ENCODE results near the gene PMS1. TPM values are rescaled to one million over a fixed set of nuclear protein-coding genes. Genes with fewer than 3 reads are reported as not detected.
"Not testable (repeated sequence)": the region's sequence is repeated elsewhere in the genome, so short reads cannot be mapped to it uniquely, and the experiment has no call there.

The PMS1 gene
- total RNA-seq, result 54.4 and 55.9 TPM in 2 replicates

DNA sequence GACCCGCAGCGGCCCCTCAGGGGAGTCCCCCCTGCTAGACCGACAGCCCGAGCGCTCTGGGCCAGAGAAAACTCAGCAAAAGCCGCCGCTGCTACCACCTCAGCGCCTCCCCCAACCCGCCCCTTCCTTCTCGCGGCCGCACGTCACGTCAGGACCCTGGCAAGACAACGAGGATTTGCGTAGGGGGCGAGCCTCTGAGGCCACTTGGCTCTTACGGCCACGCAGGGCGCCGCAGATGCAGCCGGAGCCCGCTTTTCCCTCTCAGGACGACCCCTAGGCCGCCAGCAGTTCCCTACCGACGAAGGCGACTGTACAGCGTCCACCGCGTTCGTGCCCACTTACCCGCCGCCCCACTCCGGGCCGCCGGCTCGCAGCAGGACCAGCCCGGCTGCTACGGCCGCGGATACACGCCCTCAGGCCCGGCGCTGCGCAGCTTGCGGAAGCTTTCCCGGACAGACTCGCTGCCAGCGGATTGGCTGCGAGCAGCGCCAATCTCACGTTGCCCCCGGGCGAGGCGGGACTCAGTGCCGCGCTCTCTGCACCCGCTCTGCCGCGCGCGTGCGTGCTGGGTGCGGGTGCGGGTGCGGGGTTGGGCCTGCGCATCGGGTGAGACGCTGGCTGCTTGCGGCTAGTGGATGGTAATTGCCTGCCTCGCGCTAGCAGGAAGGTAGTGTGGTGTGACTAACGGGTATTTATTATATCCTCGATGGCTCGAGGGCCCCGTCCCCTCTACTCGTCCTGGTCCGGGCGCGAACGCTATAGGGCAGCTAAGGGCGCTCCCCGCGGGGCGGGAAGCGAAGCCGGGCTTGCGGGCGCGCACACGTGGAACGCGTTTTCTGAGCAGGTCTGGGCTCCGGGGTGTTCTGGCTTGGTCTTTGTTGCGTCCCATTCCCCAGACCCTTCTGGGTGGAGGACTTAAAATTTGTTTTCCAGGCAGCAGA is at the start of gene PMS1, which contains the start of gene ORMDL1:
Gene PMS1, plus strand, starts transcription at position 524 of the 941 bp plus-strand sequence. CDS start 7,360 bp downstream, outside the sequence.
Gene ORMDL1, minus strand, starts transcription at position 413 of the 941 bp plus-strand sequence. CDS start 1,744 bp downstream, outside the sequence.
- Mint-ChIP-seq H3K4me3 (peak within 1 kb of the TSS; percentile 92), H3K9me3 (no peaks in the 10 kb centered on the region), H3K36me3 (ENCODE audit: low read depth) (peaks cover 44% of the 10 kb centered on the region), H3K27ac (peak within 1 kb of the TSS; percentile 93), H3K27me3 (ENCODE audit: insufficient read depth) (no peaks in the 10 kb centered on the region), H3K4me1 (ENCODE audit: low read depth) (peaks cover 40% of the 10 kb centered on the region)
- peak; percentile 94 for DNase-seq (ENCODE audit: low spot score)
- intact Hi-C loops (cut with micrococcal nuclease), result loop anchor here (1.0 to 10.0 kb wide), 12 partner anchors 13 to 1901 kb away; partner anchors contain the start of genes ANKAR, ASNSD1, GLS and NEMP2

DNA sequence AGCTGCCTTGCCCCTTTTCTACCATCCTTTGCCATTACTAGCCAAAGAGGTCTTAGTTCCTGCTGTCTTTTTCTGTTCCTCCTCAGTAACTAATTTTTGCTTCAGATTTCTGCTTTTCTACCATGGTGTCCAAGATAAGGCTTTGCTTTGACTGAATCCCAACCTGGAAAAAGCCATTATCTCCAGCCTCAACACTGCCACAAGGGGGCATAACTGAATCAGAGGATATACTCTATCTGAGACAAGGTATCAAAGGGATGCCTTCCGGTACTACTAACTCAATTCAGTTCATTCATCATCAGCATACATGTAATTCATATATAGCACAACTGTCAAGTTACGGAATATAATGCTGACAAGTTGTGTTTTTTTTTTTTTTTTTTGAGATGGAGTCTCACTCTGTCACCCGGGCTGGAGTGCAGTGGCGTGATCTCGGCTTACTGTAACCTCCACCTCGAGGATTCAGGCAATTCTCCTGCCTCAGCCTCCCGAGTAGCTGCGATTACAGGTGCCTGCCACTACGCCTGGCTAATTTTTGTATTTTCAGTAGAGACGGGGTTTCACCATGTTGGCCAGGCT is 33.1 kb upstream of the PMS1 start:
- Mint-ChIP-seq H3K27ac (no peak overlapping the region), H3K36me3 (ENCODE audit: low read depth) (peaks cover 8% of the 10 kb centered on the region), H3K9me3 (no peaks in the 10 kb centered on the region), H3K4me3 (no peak overlapping the region), H3K4me1 (ENCODE audit: low read depth) (no peaks in the 10 kb centered on the region), H3K27me3 (ENCODE audit: insufficient read depth) (no peaks in the 10 kb centered on the region)
- intact Hi-C loops (cut with micrococcal nuclease), result loop anchor here (1.0 kb wide), 1 partner anchor 319 kb away; no protein-coding TSS in a partner anchor
- peak; percentile 17 for DNase-seq (ENCODE audit: low spot score)

DNA sequence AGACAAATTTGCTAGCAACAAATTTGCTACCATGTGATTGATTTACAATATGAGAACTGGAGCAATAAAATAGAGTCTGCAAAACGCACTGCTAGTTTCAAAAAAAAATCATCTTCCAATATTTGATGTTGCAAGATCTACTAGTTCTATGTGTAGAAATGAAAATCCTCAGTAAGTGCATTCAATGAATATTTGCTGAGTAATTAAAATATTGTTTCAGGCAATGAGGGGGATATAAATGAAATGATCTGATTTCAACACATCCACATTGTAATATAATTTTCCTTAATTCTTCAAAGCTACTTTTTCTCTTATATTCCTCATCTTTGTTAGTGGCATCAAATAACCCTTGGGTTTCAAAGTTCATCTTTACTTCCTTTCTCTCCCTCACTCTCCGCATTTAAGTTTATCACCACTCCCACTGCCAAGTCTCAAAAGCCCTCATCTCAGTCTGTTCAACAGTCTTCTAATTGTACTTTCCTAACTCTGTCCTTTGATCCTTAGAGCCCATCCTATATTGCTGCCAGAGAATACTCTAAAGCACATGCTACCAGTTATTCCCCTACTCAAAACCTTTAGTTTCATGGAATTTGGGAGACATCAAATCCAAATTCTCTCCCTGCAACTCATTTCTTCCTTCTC is 27.8 kb upstream of the PMS1 start:
- Mint-ChIP-seq H3K9me3 (no peaks in the 10 kb centered on the region), H3K27me3 (ENCODE audit: insufficient read depth) (no peaks in the 10 kb centered on the region), H3K27ac (no peak overlapping the region), H3K4me1 (ENCODE audit: low read depth) (no peaks in the 10 kb centered on the region), H3K36me3 (ENCODE audit: low read depth) (peaks cover 5% of the 10 kb centered on the region), H3K4me3 (no peak overlapping the region)
- DNase-seq (ENCODE audit: low spot score), result no peak
- intact Hi-C loops (cut with micrococcal nuclease), result no loop called here

DNA sequence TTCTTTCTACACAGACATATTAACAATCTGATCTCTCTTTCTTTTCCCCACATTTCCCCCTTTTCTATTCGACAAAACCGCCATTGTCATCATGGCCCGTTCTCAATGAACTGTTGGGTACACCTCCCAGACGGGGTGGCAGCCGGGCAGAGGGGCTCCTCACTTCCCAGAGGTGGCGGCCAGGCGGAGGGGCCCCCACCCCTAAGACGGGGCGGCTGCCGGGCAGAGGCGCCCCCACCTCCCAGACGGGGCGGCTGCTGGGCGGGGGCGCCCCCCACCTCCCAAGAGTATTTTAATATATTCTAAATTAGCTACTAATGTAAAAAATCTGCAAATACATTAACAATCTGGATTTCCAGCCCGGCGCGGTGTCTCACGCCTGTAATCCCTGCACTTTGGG is 24.1 kb upstream of the PMS1 start:
- H3K9me3 Mint-ChIP-seq; DNase-seq (ENCODE audit: low spot score); H3K27ac Mint-ChIP-seq; H3K4me3 Mint-ChIP-seq; H3K27me3 Mint-ChIP-seq (ENCODE audit: insufficient read depth); H3K36me3 Mint-ChIP-seq (ENCODE audit: low read depth); intact Hi-C loops (cut with micrococcal nuclease): not testable (repeated sequence)
- peaks cover 14% of the 10 kb centered on the region for H3K4me1 Mint-ChIP-seq (ENCODE audit: low read depth)

DNA sequence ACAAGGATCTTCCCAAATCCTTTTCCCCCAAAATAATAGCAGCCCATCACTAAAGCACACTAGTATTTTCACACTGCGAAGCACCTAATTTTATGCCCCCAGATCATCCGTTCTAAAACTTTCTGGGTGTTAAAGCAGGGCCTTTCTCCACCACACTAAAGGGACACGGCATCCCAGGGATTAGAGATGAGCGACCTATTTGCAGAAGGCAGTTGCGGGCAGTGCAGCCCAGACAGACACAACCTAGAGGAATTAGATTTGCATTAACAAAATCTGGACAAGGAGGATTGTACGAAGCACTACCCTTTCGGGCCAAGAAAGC is 22.1 kb upstream of the PMS1 start:
- H3K36me3 Mint-ChIP-seq (ENCODE audit: low read depth), result peaks cover 9% of the 10 kb centered on the region
- H3K27ac Mint-ChIP-seq, result peak overlapping the region; percentile 99
- intact Hi-C loops (cut with micrococcal nuclease), result loop anchor here (1.0 to 2.0 kb wide), 6 partner anchors 22 to 1121 kb away; partner anchors contain the start of genes ANKAR, ASNSD1, HIBCH and ORMDL1
- no peak for DNase-seq (ENCODE audit: low spot score)
- peaks cover 14% of the 10 kb centered on the region for H3K4me1 Mint-ChIP-seq (ENCODE audit: low read depth)
- no peaks in the 10 kb centered on the region for H3K27me3 Mint-ChIP-seq (ENCODE audit: insufficient read depth)
- no peaks in the 10 kb centered on the region for H3K9me3 Mint-ChIP-seq
- H3K4me3 Mint-ChIP-seq, result peak overlapping the region; percentile 92

DNA sequence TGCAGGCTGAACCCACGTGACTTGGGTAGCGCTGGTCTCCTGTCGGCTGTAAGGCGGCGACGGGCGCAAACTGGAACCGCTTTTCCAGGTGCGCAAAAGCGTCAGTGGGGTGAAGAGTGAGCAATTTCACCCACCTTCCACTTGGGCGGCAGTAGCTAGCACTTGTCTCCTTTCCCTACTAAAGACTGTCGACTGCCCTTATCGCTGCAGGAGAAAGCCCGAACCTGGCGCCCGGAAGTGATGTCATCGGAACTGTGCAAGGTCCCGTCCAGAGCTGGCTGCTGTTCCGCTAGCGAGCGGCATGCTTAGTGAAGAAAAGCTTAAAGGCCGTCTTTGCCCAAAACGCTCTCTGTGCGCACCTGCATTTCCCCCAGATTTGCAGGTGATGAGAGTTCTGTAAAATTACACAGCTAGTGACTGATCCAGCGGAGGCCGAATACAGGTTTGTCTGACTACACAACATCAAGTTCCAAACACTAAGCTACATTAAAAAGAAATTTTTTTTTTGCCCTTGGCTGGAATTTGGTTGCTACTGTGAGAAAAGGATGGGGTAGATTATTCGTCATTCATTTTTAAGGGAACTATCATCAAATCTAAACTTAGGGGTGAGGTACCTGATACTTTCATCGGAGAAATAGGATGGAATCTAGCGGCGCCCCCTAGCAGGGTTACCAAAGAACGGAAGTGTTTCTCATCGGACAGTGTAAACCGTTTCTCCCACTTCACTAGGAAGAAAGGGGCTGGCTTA is 21.5 kb upstream of the PMS1 start, which contains the start of gene OSGEPL1:
Gene OSGEPL1, minus strand, starts transcription at position 242 of the 748 bp plus-strand sequence. CDS start 1,152 bp downstream, outside the sequence.
- Mint-ChIP-seq H3K4me1 (ENCODE audit: low read depth) (peaks cover 14% of the 10 kb centered on the region), H3K27ac (peak within 1 kb of the TSS; percentile 99), H3K4me3 (peak within 1 kb of the TSS; percentile 92), H3K27me3 (ENCODE audit: insufficient read depth) (no peaks in the 10 kb centered on the region), H3K36me3 (ENCODE audit: low read depth) (peaks cover 10% of the 10 kb centered on the region), H3K9me3 (no peaks in the 10 kb centered on the region)
- intact Hi-C loops (cut with micrococcal nuclease), result loop anchor here (1.0 to 2.0 kb wide), 6 partner anchors 22 to 1120 kb away; partner anchors contain the start of genes ANKAR, ASNSD1, HIBCH and ORMDL1
- peak; percentile 88 for DNase-seq (ENCODE audit: low spot score)

DNA sequence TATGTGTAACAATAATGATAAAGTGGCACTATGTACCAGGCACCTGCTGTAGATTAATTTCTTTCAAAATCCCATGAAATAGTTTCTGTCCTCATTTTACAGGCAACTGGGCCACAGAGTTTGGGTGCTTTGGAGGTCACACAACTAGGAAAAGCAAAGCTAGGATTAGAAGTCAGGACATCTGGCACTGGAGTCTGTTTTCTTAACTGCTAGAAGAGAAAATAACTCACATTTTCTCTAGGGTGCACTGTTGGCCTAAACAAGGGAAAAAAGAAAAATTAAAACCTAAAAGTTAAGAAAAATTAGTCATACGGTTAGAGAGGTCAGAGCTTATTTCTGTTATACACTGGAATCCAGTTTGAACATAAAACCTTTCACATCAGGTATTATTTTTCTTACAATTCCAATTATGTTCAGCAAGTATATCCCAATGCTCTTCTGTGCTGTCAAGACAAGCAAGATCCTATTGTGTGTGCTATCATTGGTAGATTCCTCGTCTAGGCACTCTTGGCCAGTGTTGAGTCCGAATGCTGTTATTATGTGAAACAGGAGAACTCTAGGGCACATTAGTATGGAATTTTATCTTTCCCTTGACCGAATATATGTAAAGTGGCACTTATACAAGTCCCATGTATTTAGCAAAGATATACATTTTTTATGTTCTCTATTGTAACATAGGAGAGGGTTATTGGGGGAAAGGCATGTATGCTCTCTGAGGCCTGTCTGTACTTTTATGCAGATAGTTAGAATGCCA is 20.2 kb upstream of the PMS1 start:
- Mint-ChIP-seq H3K27me3 (ENCODE audit: insufficient read depth) (no peaks in the 10 kb centered on the region), H3K36me3 (ENCODE audit: low read depth) (peaks cover 16% of the 10 kb centered on the region), H3K4me1 (ENCODE audit: low read depth) (peaks cover 14% of the 10 kb centered on the region), H3K4me3 (peak overlapping the region; percentile 92), H3K27ac (peak overlapping the region; percentile 23), H3K9me3 (no peaks in the 10 kb centered on the region)
- DNase-seq (ENCODE audit: low spot score), result no peak
- intact Hi-C loops (cut with micrococcal nuclease), result loop anchor here (2.0 kb wide), 2 partner anchors 555 to 1119 kb away; partner anchors contain the start of gene HIBCH

DNA sequence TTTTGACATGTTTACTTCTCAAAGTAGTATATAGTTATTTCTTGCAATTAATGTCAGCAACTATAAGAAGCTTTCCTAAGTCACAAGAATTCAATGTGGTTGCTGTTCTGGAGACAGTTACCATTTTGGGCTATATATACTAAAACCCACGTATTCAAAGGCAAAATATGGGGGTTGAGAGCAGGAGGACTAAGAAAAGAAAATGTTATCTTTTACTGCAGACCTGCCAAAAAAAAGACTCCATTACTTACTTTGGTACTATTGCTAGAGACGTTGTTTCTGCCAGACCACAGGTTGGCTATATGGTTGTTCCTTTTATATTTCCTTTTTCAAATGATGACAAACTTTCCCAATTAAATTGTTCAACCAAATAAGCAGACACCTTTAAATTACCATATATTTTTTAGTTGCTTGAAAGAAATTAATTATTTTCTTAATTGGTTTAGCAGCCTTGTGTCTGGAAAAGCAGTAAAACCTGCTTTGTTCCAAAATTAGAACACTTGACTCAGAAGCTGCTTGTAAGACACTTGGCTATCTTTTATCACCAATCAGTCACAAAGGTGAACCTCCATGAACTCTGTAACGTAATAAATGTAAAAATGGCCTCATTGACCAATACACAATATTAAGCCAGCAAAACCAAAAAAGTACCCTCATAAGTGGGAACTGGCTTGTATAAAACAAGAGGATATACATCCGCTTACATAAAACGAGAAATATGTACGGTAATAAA is 13.5 kb upstream of the PMS1 start:
- Mint-ChIP-seq H3K27ac (no peak overlapping the region), H3K36me3 (ENCODE audit: low read depth) (peaks cover 38% of the 10 kb centered on the region), H3K27me3 (ENCODE audit: insufficient read depth) (no peaks in the 10 kb centered on the region), H3K4me3 (no peak overlapping the region), H3K9me3 (no peaks in the 10 kb centered on the region), H3K4me1 (ENCODE audit: low read depth) (no peaks in the 10 kb centered on the region)
- intact Hi-C loops (cut with micrococcal nuclease), result no loop called here
- DNase-seq (ENCODE audit: low spot score), result no peak

DNA sequence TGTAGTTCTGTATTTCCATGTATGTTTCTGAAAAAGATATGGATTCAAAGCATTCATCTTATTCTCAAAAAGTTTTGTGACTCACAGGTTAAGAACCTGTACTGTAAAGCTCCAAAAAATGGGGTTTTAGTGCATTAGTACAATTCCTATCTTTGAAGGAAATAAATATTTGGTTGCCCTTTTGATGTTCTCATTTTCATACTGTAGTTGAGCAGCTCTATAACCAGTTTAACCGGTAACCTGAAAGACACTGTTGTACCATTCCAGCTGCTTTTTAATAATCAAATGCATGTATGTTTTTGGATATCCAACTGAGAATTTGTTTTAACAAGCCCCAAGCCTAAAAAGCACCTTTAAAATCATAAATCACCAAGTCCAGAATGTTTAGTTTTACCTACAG is 12.0 kb upstream of the PMS1 start:
- intact Hi-C loops (cut with micrococcal nuclease), result no loop called here
- peaks cover 31% of the 10 kb centered on the region for H3K36me3 Mint-ChIP-seq (ENCODE audit: low read depth)
- H3K4me1 Mint-ChIP-seq (ENCODE audit: low read depth), result no peaks in the 10 kb centered on the region
- H3K27ac Mint-ChIP-seq, result no peak overlapping the region
- no peak overlapping the region for H3K4me3 Mint-ChIP-seq
- H3K9me3 Mint-ChIP-seq, result no peaks in the 10 kb centered on the region
- no peaks in the 10 kb centered on the region for H3K27me3 Mint-ChIP-seq (ENCODE audit: insufficient read depth)
- no peak for DNase-seq (ENCODE audit: low spot score)

DNA sequence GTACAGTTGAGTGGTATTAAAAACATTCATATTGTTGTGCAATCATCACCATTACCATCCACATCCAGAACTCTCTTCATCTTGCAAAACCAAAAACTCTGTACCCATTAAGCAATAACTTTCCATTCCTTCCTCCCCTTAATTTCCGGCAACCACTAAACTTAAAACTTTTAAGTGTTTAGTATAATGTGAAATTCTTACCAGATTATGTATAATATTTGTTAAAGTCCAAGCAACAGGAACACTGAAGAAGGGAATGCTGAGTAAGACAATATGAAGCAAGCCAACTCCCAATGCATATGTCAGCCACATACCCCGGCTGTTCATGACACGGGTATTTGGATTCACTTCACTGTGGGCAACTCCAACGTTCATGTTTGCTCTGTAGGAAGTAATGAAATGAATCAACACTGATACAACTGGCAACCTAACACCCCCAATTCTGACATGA is 2.0 kb upstream of the PMS1 start:
- H3K4me3 Mint-ChIP-seq, result peak overlapping the region; percentile 92
- H3K9me3 Mint-ChIP-seq, result no peaks in the 10 kb centered on the region
- H3K4me1 Mint-ChIP-seq (ENCODE audit: low read depth), result peaks cover 43% of the 10 kb centered on the region
- H3K36me3 Mint-ChIP-seq (ENCODE audit: low read depth), result peaks cover 47% of the 10 kb centered on the region
- peak overlapping the region; percentile 45 for H3K27ac Mint-ChIP-seq
- DNase-seq (ENCODE audit: low spot score), result no peak
- intact Hi-C loops (cut with micrococcal nuclease), result loop anchor here (5.0 to 10.0 kb wide), 4 partner anchors 753 to 1903 kb away; partner anchors contain the start of genes GLS and NEMP2
- no peaks in the 10 kb centered on the region for H3K27me3 Mint-ChIP-seq (ENCODE audit: insufficient read depth)

DNA sequence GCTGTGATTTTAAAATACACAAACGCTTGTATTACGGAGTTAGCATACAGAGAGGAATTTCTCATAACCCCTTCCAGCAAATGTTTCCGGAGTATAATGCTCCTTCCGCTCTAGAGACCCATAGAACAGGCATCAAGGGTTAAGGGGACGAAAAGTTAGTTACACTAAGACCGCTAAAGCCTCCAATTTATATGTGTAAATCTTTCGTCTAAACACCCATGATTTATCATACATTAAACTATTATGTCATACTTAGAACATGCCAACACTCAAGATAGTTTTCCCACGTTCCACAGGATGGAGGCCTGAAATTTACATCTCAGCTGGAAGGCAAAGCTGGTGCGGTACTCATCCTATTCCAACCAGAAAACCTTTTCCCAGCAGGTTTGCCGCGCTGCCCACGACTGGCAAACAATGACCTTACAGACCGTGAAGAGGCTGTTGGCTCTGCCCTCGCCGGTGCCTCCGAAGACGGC is 761 bp upstream of the PMS1 start:
- H3K36me3 Mint-ChIP-seq (ENCODE audit: low read depth), result peaks cover 48% of the 10 kb centered on the region
- H3K4me3 Mint-ChIP-seq, result peak overlapping the region; percentile 92
- intact Hi-C loops (cut with micrococcal nuclease), result loop anchor here (5.0 to 10.0 kb wide), 4 partner anchors 751 to 1901 kb away; partner anchors contain the start of genes GLS and NEMP2
- H3K9me3 Mint-ChIP-seq, result no peaks in the 10 kb centered on the region
- DNase-seq (ENCODE audit: low spot score), result no peak
- H3K27me3 Mint-ChIP-seq (ENCODE audit: insufficient read depth), result no peaks in the 10 kb centered on the region
- peak overlapping the region; percentile 93 for H3K27ac Mint-ChIP-seq
- peaks cover 43% of the 10 kb centered on the region for H3K4me1 Mint-ChIP-seq (ENCODE audit: low read depth)
